K562 (cell line): ENCODE data around the gene OMP.

ENCODE experiments used
- ADNP ChIP-seq: fragments of 200-800 bp; sonication (Bioruptor generic); IDR thresholded peaks from 2 replicates; pipeline ENCODE4 v1.6.1; 2016; ENCODE audit warnings: missing genetic modification characterization, missing compliant biosample characterization
- CTCF ChIP-seq, 3 experiments: IDR thresholded peaks in 2 of 3; conservative IDR thresholded peaks in 1 of 3; 2 replicates each; pipeline ENCODE4 v1.5.1; 2011 to 2012; ENCODE audit warnings: low read length in 3 of 3, mild to moderate bottlenecking in 3 of 3, control low read depth in 2 of 3, improper control_type of control experiment in 1 of 3, inconsistent platforms in 1 of 3, low read depth in 1 of 3, mixed read lengths in 1 of 3, moderate library complexity in 1 of 3; ENCODE audit not compliant: insufficient read depth in 2 of 3
- FOXA3 ChIP-seq, 2 experiments: fragments of 450-650 bp in 1 of 2; sonication (generic) in 1 of 2; formaldehyde crosslinking; IDR thresholded peaks in 1 of 2; conservative IDR thresholded peaks in 1 of 2; 2 replicates each; pipeline versions ENCODE4 v1.4.0 to v1.8.0; 2020 to 2022; ENCODE audit warnings: mild to moderate bottlenecking in 2 of 2, missing genetic modification reagents in 1 of 2
- HDAC1 ChIP-seq, 2 experiments: fragments of 450-650 bp; IDR thresholded peaks; 2 replicates each; pipeline ENCODE4 v1.6.1; 2016 to 2017; ENCODE audit warnings: inconsistent platforms in 1 of 2, mild to moderate bottlenecking in 1 of 2, moderate library complexity in 1 of 2
- JUND ChIP-seq, 2 experiments: IDR thresholded peaks; 2 replicates in 1 of 2; 3 replicates in 1 of 2; pipeline ENCODE4 v1.6.1; 2011; ENCODE audit warnings: borderline replicate concordance in 2 of 2, low read depth in 2 of 2, low read length in 2 of 2, improper control_type of control experiment in 1 of 2, missing biosample characterization in 1 of 2, missing genetic modification characterization in 1 of 2, missing genetic modification reagents in 1 of 2
- MAFF ChIP-seq: IDR thresholded peaks from 2 replicates; pipeline ENCODE4 v1.6.1; 2012; ENCODE audit warnings: low read length, improper control_type of control experiment
- MGA ChIP-seq: fragments of 450-650 bp; IDR thresholded peaks from 2 replicates; pipeline ENCODE4 v1.6.1; 2016; ENCODE audit warnings: mild to moderate bottlenecking, moderate library complexity
- NR2C2 ChIP-seq, 2 experiments: fragments of 200-800 bp in 1 of 2; sonication (Bioruptor generic) in 1 of 2; sonication (generic) in 1 of 2; formaldehyde crosslinking in 1 of 2; IDR thresholded peaks; 2 replicates each; pipeline versions ENCODE4 v1.6.1 to v1.8.0; 2016 to 2022; ENCODE audit warnings: mild to moderate bottlenecking in 1 of 2, missing compliant biosample characterization in 1 of 2, missing genetic modification characterization in 1 of 2, missing genetic modification reagents in 1 of 2
- TAF1 ChIP-seq: IDR thresholded peaks from 2 replicates; pipeline ENCODE4 v1.6.1; 2011; ENCODE audit warnings: mild to moderate bottlenecking, low read length, moderate library complexity; ENCODE audit not compliant: insufficient read depth, control insufficient read depth, severe bottlenecking; ENCODE audit errors: extremely low read depth
- YY1 ChIP-seq, 3 experiments: IDR thresholded peaks; 2 replicates each; pipeline ENCODE4 v1.6.1; 2011; ENCODE audit warnings: low read length in 2 of 3, mild to moderate bottlenecking in 2 of 3, moderate library complexity in 2 of 3, borderline replicate concordance in 1 of 3, control low read depth in 1 of 3, low read depth in 1 of 3; ENCODE audit not compliant: insufficient read depth in 3 of 3, insufficient replicate concordance in 2 of 3, control insufficient read depth in 1 of 3, insufficient read length in 1 of 3; ENCODE audit errors: extremely low read depth in 1 of 3
- ZNF318 ChIP-seq, 2 experiments: fragments of 450-650 bp; IDR thresholded peaks; 2 replicates each; pipeline ENCODE4 v1.6.1; 2016; ENCODE audit warnings: mild to moderate bottlenecking in 2 of 2, borderline replicate concordance in 1 of 2, low read depth in 1 of 2, moderate library complexity in 1 of 2

- TF ChIP-seq CTCF (IDR thresholded peaks at IDR 0.05 in 2 of 3, conservative IDR thresholded peaks at IDR 0.05 in 1 of 3; ENCODE audit: insufficient read depth in 2 of 3, low read depth in 1 of 3, low read length in 3 of 3) (no peak), ADNP (tag) (no peak), NR2C2 (CRISPR knock-in tag; IDR thresholded peaks at IDR 0.05) (no peak), NR2C2 (tag; IDR thresholded peaks at IDR 0.05) (no peak), TAF1 (no peak), JUND (IDR thresholded peaks at IDR 0.05; ENCODE audit: borderline replicate concordance, low read depth, low read length) (no peak), JUND (tag; IDR thresholded peaks at IDR 0.05; ENCODE audit: borderline replicate concordance, low read depth, low read length) (no peak), YY1 (IDR thresholded peaks at IDR 0.05; ENCODE audit: borderline replicate concordance in 1 of 3, control insufficient read depth in 1 of 3, extremely low read depth in 1 of 3, insufficient read depth in 3 of 3, insufficient read length in 1 of 3, insufficient replicate concordance in 2 of 3, low read depth in 1 of 3, low read length in 2 of 3) (no peak), MAFF (no peak), MGA (no peak), ZNF318 (IDR thresholded peaks at IDR 0.05; ENCODE audit: borderline replicate concordance in 1 of 2, low read depth in 1 of 2) (no peak), FOXA3 (CRISPR knock-in tag; conservative IDR thresholded peaks at IDR 0.05 in 1 of 2, IDR thresholded peaks at IDR 0.05 in 1 of 2) (no peak), HDAC1 (IDR thresholded peaks at IDR 0.05) (no peak)
Measured at GRCh38 chr11:77136074-77136473, 33.4 kb downstream of the OMP start.
